Fibroblast of lung (primary cell): ENCODE results near the gene STPG1. TPM values are rescaled to one million over a fixed set of nuclear protein-coding genes. Genes with fewer than 3 reads are reported as not detected.

Source experiments
- DNase-seq, 2 donors: peaks; one replicate each; pipeline versions ENCODE4 v3.0.0 to v3.0.0-alpha.2; 2010; ENCODE audit warnings: low read depth in 2 of 2
- H2AFZ ChIP-seq: 2 replicates; pipeline ENCODE4 v1.5.1; 2012; ENCODE audit warnings: low read length, control low read depth, inconsistent platforms
- H3K27ac ChIP-seq: 2 replicates; pipeline ENCODE4 v1.5.1; 2011; ENCODE audit warnings: low read length, control low read depth; ENCODE audit not compliant: insufficient read depth
- H3K27me3 ChIP-seq: 2 replicates; pipeline ENCODE4 v1.5.1; 2011; ENCODE audit warnings: mild to moderate bottlenecking, low read length; ENCODE audit not compliant: control insufficient read depth, insufficient read depth
- H3K36me3 ChIP-seq: 2 replicates; pipeline ENCODE4 v1.5.1; 2011; ENCODE audit warnings: low read length; ENCODE audit not compliant: control insufficient read depth, insufficient read depth
- H3K4me1 ChIP-seq: 2 replicates; pipeline ENCODE4 v1.5.1; 2011; ENCODE audit warnings: low read length; ENCODE audit not compliant: control insufficient read depth, insufficient read depth; ENCODE audit errors: extremely low read depth
- H3K4me2 ChIP-seq: 2 replicates; pipeline ENCODE4 v1.5.1; 2011; ENCODE audit warnings: low read length, control low read depth; ENCODE audit not compliant: insufficient read depth; ENCODE audit errors: extremely low read depth
- H3K4me3 ChIP-seq, 4 experiments: fragments of 200-600 bp in 1 of 4; sonication (generic) in 1 of 4; replicated peaks in 1 of 4; 2 replicates each; pipeline ENCODE4 v1.5.1; 2011 to 2016; ENCODE audit warnings: low read length in 4 of 4, low read depth in 3 of 4, mild to moderate bottlenecking in 3 of 4, control low read depth in 2 of 4, inconsistent platforms in 1 of 4, mixed read lengths in 1 of 4; ENCODE audit not compliant: insufficient read depth in 1 of 4; ENCODE audit errors: control extremely low read depth in 1 of 4
- H3K79me2 ChIP-seq: 2 replicates; pipeline ENCODE4 v1.5.1; 2012; ENCODE audit warnings: mild to moderate bottlenecking, low read length, inconsistent platforms; ENCODE audit not compliant: control insufficient read depth, insufficient read depth
- H3K9ac ChIP-seq: 2 replicates; pipeline ENCODE4 v1.5.1; 2011; ENCODE audit warnings: mild to moderate bottlenecking, low read length, control low read depth; ENCODE audit not compliant: insufficient read depth
- H3K9me3 ChIP-seq: 2 replicates; pipeline ENCODE4 v1.5.1; 2012; ENCODE audit warnings: low read depth, low read length; ENCODE audit not compliant: control insufficient read depth, insufficient read depth
- H4K20me1 ChIP-seq: 2 replicates; pipeline ENCODE4 v1.5.1; 2011; ENCODE audit warnings: low read length; ENCODE audit not compliant: control insufficient read depth, insufficient read depth; ENCODE audit errors: extremely low read depth
- CTCF ChIP-seq, 2 donors: IDR thresholded peaks in 1 of 2; conservative IDR thresholded peaks in 1 of 2; 1 replicate in 1 of 2; 2 replicates in 1 of 2; pipeline ENCODE4 v1.5.1; 2011 to 2012; ENCODE audit warnings: low read length in 2 of 2, control low read depth in 1 of 2, inconsistent platforms in 1 of 2, low read depth in 1 of 2, mild to moderate bottlenecking in 1 of 2
- EZH2 ChIP-seq: IDR thresholded peaks from 2 replicates; pipeline ENCODE4 v1.5.1; 2012; ENCODE audit warnings: low read length, control low read depth, mild to moderate bottlenecking; ENCODE audit errors: missing control alignments
- polyA plus RNA-seq, 2 donors: library from polyadenylated mRNA; depleted of rRNA in 1 of 2; stranded (reverse) in 1 of 2; unstranded in 1 of 2; fragments of >200 nt; gene quantifications; 2 replicates each; pipeline ENCODE4 v1.2.1, GENCODE V29; 2011 to 2012; ENCODE audit warnings: missing spikeins in 1 of 2
- total RNA-seq: library from RNA; depleted of rRNA; stranded (reverse); fragments of >200 nt; gene quantifications from 2 replicates; pipeline ENCODE4 v1.2.1, GENCODE V29; 2014

Gene STPG1
- total and polyA plus RNA-seq, 2 donors (not counting 1 experiment from before 2014, with no cell fraction given): 7.9 to 8.5 TPM

GRCh38 chr1:24331961-24332673, 81.5 kb downstream of the STPG1 start:
- Histone ChIP-seq H3K27ac (no peak overlapping the region), H3K27me3 (peaks cover 17% of the 10 kb centered on the region), H2AFZ (no peak overlapping the region), H3K4me2 (no peak overlapping the region), H4K20me1 (no peaks in the 10 kb centered on the region), H3K4me3 (no peak overlapping the region), H3K4me1 (no peaks in the 10 kb centered on the region), H3K9ac (no peak overlapping the region), H3K79me2 (no peaks in the 10 kb centered on the region), H3K9me3 (no peaks in the 10 kb centered on the region), H3K36me3 (no peaks in the 10 kb centered on the region)
- DNase-seq: no peak
- TF ChIP-seq CTCF (conservative IDR thresholded peaks at IDR 0.05 in 1 of 2, IDR thresholded peaks at IDR 0.05 in 1 of 2; ENCODE audit: low read depth in 1 of 2, low read length in 2 of 2) (no peak), EZH2 (no peak)

- TF ChIP-seq EZH2: no peak
- no peak for TF ChIP-seq CTCF (conservative IDR thresholded peaks at IDR 0.05 in 1 of 2, IDR thresholded peaks at IDR 0.05 in 1 of 2; ENCODE audit: low read depth in 1 of 2, low read length in 2 of 2)
- Histone ChIP-seq H3K36me3 (no peaks in the 10 kb centered on the region), H4K20me1 (no peaks in the 10 kb centered on the region), H3K4me3 (no peak overlapping the region), H3K27me3 (peaks cover 34% of the 10 kb centered on the region), H3K9me3 (no peaks in the 10 kb centered on the region), H3K27ac (no peak overlapping the region), H3K4me2 (no peak overlapping the region), H3K9ac (no peak overlapping the region), H3K79me2 (no peaks in the 10 kb centered on the region), H3K4me1 (no peaks in the 10 kb centered on the region), H2AFZ (no peak overlapping the region)
- peak; percentile 58 to 71 for DNase-seq
Observed at GRCh38 chr1:24329797-24330543, 83.6 kb downstream of the STPG1 start.

GRCh38 chr1:24329331-24329730, 84.3 kb downstream of the STPG1 start:
- DNase-seq: no peak
- H3K9me3 ChIP-seq: no peaks in the 10 kb centered on the region
- no peak overlapping the region for H3K27ac ChIP-seq
- H3K79me2 ChIP-seq: no peaks in the 10 kb centered on the region
- no peak overlapping the region for H2AFZ ChIP-seq
- no peak for TF ChIP-seq EZH2
- H3K4me1 ChIP-seq: no peaks in the 10 kb centered on the region
- H4K20me1 ChIP-seq: no peaks in the 10 kb centered on the region
- H3K4me3 ChIP-seq: no peak overlapping the region
- no peak overlapping the region for H3K9ac ChIP-seq
- H3K36me3 ChIP-seq: no peaks in the 10 kb centered on the region
- H3K27me3 ChIP-seq: peaks cover 36% of the 10 kb centered on the region
- H3K4me2 ChIP-seq: no peak overlapping the region
